HL-60 (cell line): ENCODE results near the gene TNFSF13.

ENCODE experiments used
- GABPA ChIP-seq: IDR thresholded peaks from 2 replicates; pipeline ENCODE4 v1.6.1; 2012; ENCODE audit warnings: low read depth
- POLR2AphosphoS5 ChIP-seq: IDR thresholded peaks from 2 replicates; pipeline ENCODE4 v1.6.1; 2012; ENCODE audit warnings: low read depth
- SPI1 ChIP-seq: IDR thresholded peaks from 2 replicates; pipeline ENCODE4 v1.6.1; 2012; ENCODE audit warnings: low read depth, mild to moderate bottlenecking, borderline replicate concordance
- TF ChIP-seq, protein P1 (sequence below): IDR thresholded peaks from one replicate; pipeline ENCODE4 v1.5.1; 2011; ENCODE audit warnings: low read length, control low read depth, inconsistent platforms; ENCODE audit not compliant: insufficient read depth
- TF ChIP-seq, protein P2 (sequence below): IDR thresholded peaks from 2 replicates; pipeline ENCODE4 v1.6.1; 2012; ENCODE audit warnings: low read depth; ENCODE audit not compliant: insufficient replicate concordance

DNA sequence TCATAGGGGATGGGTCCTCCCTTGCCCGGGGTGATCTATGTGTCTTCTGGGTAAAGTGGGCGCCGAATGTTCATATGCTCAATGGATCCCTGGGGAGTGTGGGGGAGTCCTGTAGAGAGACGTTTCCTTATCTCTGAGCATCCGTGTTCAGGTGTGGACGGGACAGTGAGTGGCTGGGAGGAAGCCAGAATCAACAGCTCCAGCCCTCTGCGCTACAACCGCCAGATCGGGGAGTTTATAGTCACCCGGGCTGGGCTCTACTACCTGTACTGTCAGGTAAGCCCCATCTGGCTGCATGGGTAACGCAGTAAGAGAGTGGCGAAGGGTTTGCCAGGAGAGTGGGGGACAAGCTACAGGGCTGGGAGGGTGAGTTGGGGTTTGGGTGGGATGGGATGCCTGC is 1.9 kb upstream of the TNFSF13 start:
- TF ChIP-seq, protein P1, sequence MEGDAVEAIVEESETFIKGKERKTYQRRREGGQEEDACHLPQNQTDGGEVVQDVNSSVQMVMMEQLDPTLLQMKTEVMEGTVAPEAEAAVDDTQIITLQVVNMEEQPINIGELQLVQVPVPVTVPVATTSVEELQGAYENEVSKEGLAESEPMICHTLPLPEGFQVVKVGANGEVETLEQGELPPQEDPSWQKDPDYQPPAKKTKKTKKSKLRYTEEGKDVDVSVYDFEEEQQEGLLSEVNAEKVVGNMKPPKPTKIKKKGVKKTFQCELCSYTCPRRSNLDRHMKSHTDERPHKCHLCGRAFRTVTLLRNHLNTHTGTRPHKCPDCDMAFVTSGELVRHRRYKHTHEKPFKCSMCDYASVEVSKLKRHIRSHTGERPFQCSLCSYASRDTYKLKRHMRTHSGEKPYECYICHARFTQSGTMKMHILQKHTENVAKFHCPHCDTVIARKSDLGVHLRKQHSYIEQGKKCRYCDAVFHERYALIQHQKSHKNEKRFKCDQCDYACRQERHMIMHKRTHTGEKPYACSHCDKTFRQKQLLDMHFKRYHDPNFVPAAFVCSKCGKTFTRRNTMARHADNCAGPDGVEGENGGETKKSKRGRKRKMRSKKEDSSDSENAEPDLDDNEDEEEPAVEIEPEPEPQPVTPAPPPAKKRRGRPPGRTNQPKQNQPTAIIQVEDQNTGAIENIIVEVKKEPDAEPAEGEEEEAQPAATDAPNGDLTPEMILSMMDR = no peak
- TF ChIP-seq POLR2AphosphoS5 (no peak), GABPA (no peak), SPI1 (no peak)
- TF ChIP-seq, protein P2, sequence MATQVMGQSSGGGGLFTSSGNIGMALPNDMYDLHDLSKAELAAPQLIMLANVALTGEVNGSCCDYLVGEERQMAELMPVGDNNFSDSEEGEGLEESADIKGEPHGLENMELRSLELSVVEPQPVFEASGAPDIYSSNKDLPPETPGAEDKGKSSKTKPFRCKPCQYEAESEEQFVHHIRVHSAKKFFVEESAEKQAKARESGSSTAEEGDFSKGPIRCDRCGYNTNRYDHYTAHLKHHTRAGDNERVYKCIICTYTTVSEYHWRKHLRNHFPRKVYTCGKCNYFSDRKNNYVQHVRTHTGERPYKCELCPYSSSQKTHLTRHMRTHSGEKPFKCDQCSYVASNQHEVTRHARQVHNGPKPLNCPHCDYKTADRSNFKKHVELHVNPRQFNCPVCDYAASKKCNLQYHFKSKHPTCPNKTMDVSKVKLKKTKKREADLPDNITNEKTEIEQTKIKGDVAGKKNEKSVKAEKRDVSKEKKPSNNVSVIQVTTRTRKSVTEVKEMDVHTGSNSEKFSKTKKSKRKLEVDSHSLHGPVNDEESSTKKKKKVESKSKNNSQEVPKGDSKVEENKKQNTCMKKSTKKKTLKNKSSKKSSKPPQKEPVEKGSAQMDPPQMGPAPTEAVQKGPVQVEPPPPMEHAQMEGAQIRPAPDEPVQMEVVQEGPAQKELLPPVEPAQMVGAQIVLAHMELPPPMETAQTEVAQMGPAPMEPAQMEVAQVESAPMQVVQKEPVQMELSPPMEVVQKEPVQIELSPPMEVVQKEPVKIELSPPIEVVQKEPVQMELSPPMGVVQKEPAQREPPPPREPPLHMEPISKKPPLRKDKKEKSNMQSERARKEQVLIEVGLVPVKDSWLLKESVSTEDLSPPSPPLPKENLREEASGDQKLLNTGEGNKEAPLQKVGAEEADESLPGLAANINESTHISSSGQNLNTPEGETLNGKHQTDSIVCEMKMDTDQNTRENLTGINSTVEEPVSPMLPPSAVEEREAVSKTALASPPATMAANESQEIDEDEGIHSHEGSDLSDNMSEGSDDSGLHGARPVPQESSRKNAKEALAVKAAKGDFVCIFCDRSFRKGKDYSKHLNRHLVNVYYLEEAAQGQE = no peak
